ENCODE data around the gene GPR150.

DNA sequence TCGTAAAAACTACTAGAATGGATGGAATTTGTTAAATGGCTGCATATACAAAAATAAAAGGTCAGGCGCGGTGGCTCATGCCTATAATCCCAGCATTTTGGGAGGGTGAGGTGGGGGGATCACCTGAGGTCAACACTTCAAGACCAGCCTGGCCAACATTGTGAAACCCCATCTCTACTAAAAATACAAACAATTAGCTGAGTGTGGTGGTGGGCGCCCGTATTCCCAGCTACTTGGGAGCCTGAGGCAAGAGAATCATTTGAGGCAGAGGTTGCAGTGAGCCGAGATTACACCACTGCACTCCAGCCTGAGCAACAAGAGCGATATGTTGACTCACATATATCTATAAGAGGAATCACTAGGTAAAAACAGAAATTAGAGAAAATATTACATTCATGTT lies 9.3 kb upstream of the GPR150 start:
- TF ChIP-seq, protein P1, sequence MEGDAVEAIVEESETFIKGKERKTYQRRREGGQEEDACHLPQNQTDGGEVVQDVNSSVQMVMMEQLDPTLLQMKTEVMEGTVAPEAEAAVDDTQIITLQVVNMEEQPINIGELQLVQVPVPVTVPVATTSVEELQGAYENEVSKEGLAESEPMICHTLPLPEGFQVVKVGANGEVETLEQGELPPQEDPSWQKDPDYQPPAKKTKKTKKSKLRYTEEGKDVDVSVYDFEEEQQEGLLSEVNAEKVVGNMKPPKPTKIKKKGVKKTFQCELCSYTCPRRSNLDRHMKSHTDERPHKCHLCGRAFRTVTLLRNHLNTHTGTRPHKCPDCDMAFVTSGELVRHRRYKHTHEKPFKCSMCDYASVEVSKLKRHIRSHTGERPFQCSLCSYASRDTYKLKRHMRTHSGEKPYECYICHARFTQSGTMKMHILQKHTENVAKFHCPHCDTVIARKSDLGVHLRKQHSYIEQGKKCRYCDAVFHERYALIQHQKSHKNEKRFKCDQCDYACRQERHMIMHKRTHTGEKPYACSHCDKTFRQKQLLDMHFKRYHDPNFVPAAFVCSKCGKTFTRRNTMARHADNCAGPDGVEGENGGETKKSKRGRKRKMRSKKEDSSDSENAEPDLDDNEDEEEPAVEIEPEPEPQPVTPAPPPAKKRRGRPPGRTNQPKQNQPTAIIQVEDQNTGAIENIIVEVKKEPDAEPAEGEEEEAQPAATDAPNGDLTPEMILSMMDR (IDR thresholded peaks at IDR 0.05; ENCODE audit: insufficient read depth, low read depth, low read length): no peak
- TF ChIP-seq EZH2 (IDR thresholded peaks at IDR 0.05; ENCODE audit: insufficient read depth, low read length): no peak

Data from astrocyte (in vitro differentiated cells and primary cell).